Measurements from ENCODE around the gene SLC25A41.
"Not testable (repeated sequence)": the region's sequence is repeated elsewhere in the genome, so short reads cannot be mapped to it uniquely, and the experiment has no call there.

Gene SLC25A41

GRCh38 chr19:6412061-6412446 lies 21.5 kb downstream of the SLC25A41 start:
- no peak for DNase-seq (ENCODE audit: low read depth in 3 of 3, low spot score in 1 of 3)

- DNase-seq (ENCODE audit: low read depth in 3 of 3, low spot score in 1 of 3): no peak
Measured at GRCh38 chr19:6409346-6409745, 24.2 kb downstream of the SLC25A41 start.

GRCh38 chr19:6406401-6406800 lies 27.2 kb downstream of the SLC25A41 start:
- DNase-seq (ENCODE audit: low read depth in 3 of 3, low spot score in 1 of 3): no peak

- no peak for DNase-seq (ENCODE audit: low read depth in 3 of 3, low spot score in 1 of 3)
Measured at GRCh38 chr19:6402837-6403608, 30.5 kb downstream of the SLC25A41 start.

GRCh38 chr19:6402058-6402457 lies 31.5 kb downstream of the SLC25A41 start:
- DNase-seq (ENCODE audit: low read depth in 3 of 3, low spot score in 1 of 3): no peak

GRCh38 chr19:6400062-6400944 lies 33.3 kb downstream of the SLC25A41 start:
- not testable (repeated sequence) for DNase-seq (ENCODE audit: low read depth in 3 of 3, low spot score in 1 of 3)

GRCh38 chr19:6396305-6396704 lies 37.3 kb downstream of the SLC25A41 start:
- DNase-seq (ENCODE audit: low read depth in 3 of 3, low spot score in 1 of 3): no peak

GRCh38 chr19:6394831-6395230 lies 38.7 kb downstream of the SLC25A41 start:
- DNase-seq (ENCODE audit: low read depth in 3 of 3, low spot score in 1 of 3): no peak

- no peak for DNase-seq (ENCODE audit: low read depth in 3 of 3, low spot score in 1 of 3)
Measured at GRCh38 chr19:6393983-6394412, 39.6 kb downstream of the SLC25A41 start.

- DNase-seq (ENCODE audit: low read depth in 3 of 3, low spot score in 1 of 3): peak; percentile 81 to 86 (median 83)
Measured at GRCh38 chr19:6393074-6393982, 40.2 kb downstream of the SLC25A41 start, which contains the start of gene GTF2F1. GTF2F1 (minus strand) TSS chr19:6393164; CDS start chr19:6392995, 169 bp downstream.

GRCh38 chr19:6392221-6393073 lies 41.1 kb downstream of the SLC25A41 start:
- DNase-seq (ENCODE audit: low read depth in 3 of 3, low spot score in 1 of 3): no peak

GRCh38 chr19:6387372-6387771 lies 46.2 kb downstream of the SLC25A41 start:
- no peak for DNase-seq (ENCODE audit: low read depth in 3 of 3, low spot score in 1 of 3)

GRCh38 chr19:6384381-6384780 lies 49.2 kb downstream of the SLC25A41 start:
- DNase-seq (ENCODE audit: low read depth in 3 of 3, low spot score in 1 of 3): no peak

- DNase-seq (ENCODE audit: low read depth in 3 of 3, low spot score in 1 of 3): no peak
Measured at GRCh38 chr19:6383188-6383587, 50.4 kb downstream of the SLC25A41 start.

GRCh38 chr19:6381030-6381750 lies 52.4 kb downstream of the SLC25A41 start:
- no peak for DNase-seq (ENCODE audit: low read depth in 3 of 3, low spot score in 1 of 3)

- no peak for DNase-seq (ENCODE audit: low read depth in 3 of 3, low spot score in 1 of 3)
Measured at GRCh38 chr19:6379744-6380143, 53.8 kb downstream of the SLC25A41 start.

GRCh38 chr19:6378486-6378885 lies 55.1 kb downstream of the SLC25A41 start:
- DNase-seq (ENCODE audit: low read depth in 3 of 3, low spot score in 1 of 3): no peak

GRCh38 chr19:6378041-6378440 lies 55.5 kb downstream of the SLC25A41 start:
- DNase-seq (ENCODE audit: low read depth in 3 of 3, low spot score in 1 of 3): no peak

GRCh38 chr19:6376512-6377190 lies 56.9 kb downstream of the SLC25A41 start:
- DNase-seq (ENCODE audit: low read depth in 3 of 3, low spot score in 1 of 3): no peak

Data from stimulated activated CD4-positive, alpha-beta T cell treated with anti-CD3 and anti-CD28 coated beads, TNF-alpha, amount 100 ng/mL, for 1 hour (primary cell).